H1 (cell line): ENCODE measurements around the gene UBAP1L. TPM values are rescaled to one million over a fixed set of nuclear protein-coding genes. Genes with fewer than 3 reads are reported as not detected.

Experiments
- BACH1 ChIP-seq: IDR thresholded peaks from 2 replicates; pipeline ENCODE4 v1.6.1; 2012; ENCODE audit warnings: low read length, improper control_type of control experiment
- CHD2 ChIP-seq: IDR thresholded peaks from 2 replicates; pipeline ENCODE4 v1.6.1; 2012; ENCODE audit warnings: low read length, improper control_type of control experiment
- EZH2 ChIP-seq: fragments of 200-600 bp; sonication (generic); IDR thresholded peaks from 2 replicates; pipeline ENCODE4 v1.7.1; 2012; ENCODE audit warnings: low read depth, mild to moderate bottlenecking, moderate library complexity, low read length, inconsistent platforms; ENCODE audit not compliant: severe bottlenecking
- SAP30 ChIP-seq: fragments of 300-600 bp; sonication (generic); IDR thresholded peaks from 2 replicates; pipeline ENCODE4 v1.7.1; 2012; ENCODE audit warnings: low read length, moderate library complexity, mild to moderate bottlenecking, inconsistent platforms; ENCODE audit not compliant: insufficient read depth, insufficient replicate concordance
- TAF7 ChIP-seq: optimal IDR thresholded peaks from 2 replicates; pipeline ENCODE3; 2011; ENCODE audit warnings: low read depth, mild to moderate bottlenecking, inconsistent platforms, low read length, moderate library complexity, borderline replicate concordance
- TEAD4 ChIP-seq: IDR thresholded peaks from 2 replicates; pipeline ENCODE4 v1.6.1; 2012; ENCODE audit warnings: low read depth, low read length, inconsistent platforms, mixed read lengths
- polyA plus RNA-seq, 7 experiments: library from polyadenylated mRNA; depleted of rRNA in 3 of 7; stranded (reverse) in 5 of 7; unstranded in 2 of 7; fragments of >200 nt in 5 of 7; fragments of 200-250 nt in 2 of 7; gene quantifications; 1 replicate in 5 of 7; 2 replicates in 1 of 7; 4 replicates in 1 of 7; pipeline versions ENCODE4 v1.2.1 to v1.2.3, GENCODE V29; 2011 to 2013; ENCODE audit warnings: missing spikeins in 2 of 7, mixed read lengths in 2 of 7
- total RNA-seq: library from RNA; stranded (reverse); fragmentation: NEBNext Ultra II Directional; extraction: Animal tissue kit (Norgen Biotek cat#: 25700); gene quantifications from 2 replicates; pipeline ENCODE4 v1.2.1, GENCODE V29; 2021
- TF ChIP-seq, protein P1 (sequence below): IDR thresholded peaks from 2 replicates; pipeline ENCODE4 v1.6.1; 2011; ENCODE audit warnings: low read length, improper control_type of control experiment
- TF ChIP-seq, protein P2 (sequence below): IDR thresholded peaks from 2 replicates; pipeline ENCODE4 v1.6.1; 2012; ENCODE audit warnings: inconsistent platforms

UBAP1L gene
- total and polyA plus RNA-seq, 2 of the 8 experiments (the other 6 are each of a cell fraction or from before 2014, with no cell fraction given) = 0.67 to 1.7 TPM

GRCh38 chr15:65106011-65106590 lies 8.9 kb downstream of the UBAP1L start (continued):
- TF ChIP-seq, protein P1, sequence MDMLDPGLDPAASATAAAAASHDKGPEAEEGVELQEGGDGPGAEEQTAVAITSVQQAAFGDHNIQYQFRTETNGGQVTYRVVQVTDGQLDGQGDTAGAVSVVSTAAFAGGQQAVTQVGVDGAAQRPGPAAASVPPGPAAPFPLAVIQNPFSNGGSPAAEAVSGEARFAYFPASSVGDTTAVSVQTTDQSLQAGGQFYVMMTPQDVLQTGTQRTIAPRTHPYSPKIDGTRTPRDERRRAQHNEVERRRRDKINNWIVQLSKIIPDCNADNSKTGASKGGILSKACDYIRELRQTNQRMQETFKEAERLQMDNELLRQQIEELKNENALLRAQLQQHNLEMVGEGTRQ = no peak
- TF ChIP-seq BACH1 = no peak
- no peak for TF ChIP-seq SAP30
- TF ChIP-seq, protein P2, sequence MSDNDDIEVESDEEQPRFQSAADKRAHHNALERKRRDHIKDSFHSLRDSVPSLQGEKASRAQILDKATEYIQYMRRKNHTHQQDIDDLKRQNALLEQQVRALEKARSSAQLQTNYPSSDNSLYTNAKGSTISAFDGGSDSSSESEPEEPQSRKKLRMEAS = no peak
- TF ChIP-seq TEAD4 = no peak
- TF ChIP-seq CHD2 = no peak
- TF ChIP-seq TAF7 = no peak
- TF ChIP-seq EZH2 = no peak
- TF ChIP-seq, all 59 proteins: peak for 0
